Measurements from ENCODE around the gene ARHGEF37. TPM values are rescaled to one million over a fixed set of nuclear protein-coding genes. Genes with fewer than 3 reads are reported as not detected.
A peak's percentile ranks its signal among the peaks of the same experiment; 100 is the strongest.

The ARHGEF37 gene
- total RNA-seq, 1 donor from 2014 or later: 2.3 TPM

GRCh38 chr5:149549461-149550267 lies 31.6 kb upstream of the ARHGEF37 start:
- no peaks in the 10 kb centered on the region for H3K9me3 Mint-ChIP-seq
- peaks cover 32% of the 10 kb centered on the region for H3K4me1 Mint-ChIP-seq
- H3K36me3 Mint-ChIP-seq (ENCODE audit: low read depth): peaks cover 16% of the 10 kb centered on the region
- peak overlapping the region; percentile 97 for H3K4me3 Mint-ChIP-seq
- no peaks in the 10 kb centered on the region for H3K27me3 Mint-ChIP-seq (ENCODE audit: low read depth)
- DNase-seq (ENCODE audit: low read depth, low spot score): no peak
- no peak for TF ChIP-seq CTCF (conservative IDR thresholded peaks at IDR 0.05)
- peak overlapping the region; percentile 99 for H3K27ac Mint-ChIP-seq (ENCODE audit: unreplicated experiment)

GRCh38 chr5:149550268-149550583 lies 31.1 kb upstream of the ARHGEF37 start:
- Mint-ChIP-seq H3K4me1 (peaks cover 32% of the 10 kb centered on the region), H3K4me3 (peak overlapping the region; percentile 97), H3K27me3 (ENCODE audit: low read depth) (no peaks in the 10 kb centered on the region), H3K27ac (ENCODE audit: unreplicated experiment) (peak overlapping the region; percentile 99), H3K36me3 (ENCODE audit: low read depth) (peaks cover 16% of the 10 kb centered on the region), H3K9me3 (no peaks in the 10 kb centered on the region)
- no peak for TF ChIP-seq CTCF (conservative IDR thresholded peaks at IDR 0.05)
- DNase-seq (ENCODE audit: low read depth, low spot score): no peak

GRCh38 chr5:149550594-149551226 lies 30.6 kb upstream of the ARHGEF37 start:
- H3K27ac Mint-ChIP-seq (ENCODE audit: unreplicated experiment): peak overlapping the region; percentile 99
- H3K36me3 Mint-ChIP-seq (ENCODE audit: low read depth): peaks cover 14% of the 10 kb centered on the region
- DNase-seq (ENCODE audit: low read depth, low spot score): no peak
- peak overlapping the region; percentile 97 for H3K4me3 Mint-ChIP-seq
- peaks cover 29% of the 10 kb centered on the region for H3K4me1 Mint-ChIP-seq
- H3K9me3 Mint-ChIP-seq: no peaks in the 10 kb centered on the region
- no peak for TF ChIP-seq CTCF (conservative IDR thresholded peaks at IDR 0.05)
- H3K27me3 Mint-ChIP-seq (ENCODE audit: low read depth): no peaks in the 10 kb centered on the region

- Mint-ChIP-seq H3K4me3 (peak within 1 kb of the TSS; percentile 97), H3K9me3 (no peaks in the 10 kb centered on the region), H3K4me1 (peaks cover 29% of the 10 kb centered on the region), H3K27me3 (ENCODE audit: low read depth) (no peaks in the 10 kb centered on the region), H3K36me3 (ENCODE audit: low read depth) (peaks cover 14% of the 10 kb centered on the region), H3K27ac (ENCODE audit: unreplicated experiment) (peak within 1 kb of the TSS; percentile 99)
- peak; percentile 97 for DNase-seq (ENCODE audit: low read depth, low spot score)
- TF ChIP-seq CTCF (conservative IDR thresholded peaks at IDR 0.05): peak; percentile 79
Measured at GRCh38 chr5:149551227-149552037, 29.9 kb upstream of the ARHGEF37 start, which contains the start of gene CSNK1A1. Gene CSNK1A1 (minus strand): TSS chr5:149551439. CDS start chr5:149550964, 475 bp downstream.

GRCh38 chr5:149552038-149552494 lies 29.2 kb upstream of the ARHGEF37 start:
- DNase-seq (ENCODE audit: low read depth, low spot score): no peak
- H3K36me3 Mint-ChIP-seq (ENCODE audit: low read depth): peaks cover 11% of the 10 kb centered on the region
- H3K27me3 Mint-ChIP-seq (ENCODE audit: low read depth): no peaks in the 10 kb centered on the region
- no peaks in the 10 kb centered on the region for H3K9me3 Mint-ChIP-seq
- peaks cover 23% of the 10 kb centered on the region for H3K4me1 Mint-ChIP-seq
- peak overlapping the region; percentile 97 for H3K4me3 Mint-ChIP-seq
- peak overlapping the region; percentile 99 for H3K27ac Mint-ChIP-seq (ENCODE audit: unreplicated experiment)
- TF ChIP-seq CTCF (conservative IDR thresholded peaks at IDR 0.05): peak; percentile 23
